ENCODE results near the gene NELL2.

- TF ChIP-seq CTCF (IDR thresholded peaks at IDR 0.05) (no peak), POLR2AphosphoS5 (IDR thresholded peaks at IDR 0.05) (no peak), POLR2A (IDR thresholded peaks at IDR 0.05) (no peak), EP300 (IDR thresholded peaks at IDR 0.05) (no peak)
These were observed 17.8 kb downstream of the NELL2 start for GRCh38 chr12:44858226-44858855.

Measured in upper lobe of left lung (tissue), 4 donors.